Activated CD8-positive, alpha-beta T cell treated with anti-CD3 and anti-CD28 coated beads for 36 hours (primary cell): ENCODE results near the gene PM20D2. TPM values are rescaled to one million over a fixed set of nuclear protein-coding genes. Genes with fewer than 3 reads are reported as not detected.

ENCODE experiments used
- ATAC-seq: fragments of 200-7000 bp; cut with Tn5 transposase; one replicate; pipeline ENCODE4 v1.10.0; 2021; ENCODE audit warnings: mild to moderate bottlenecking, moderate library complexity
- CTCF ChIA-PET: fragments of 350-600 bp; sonication (Branson Sonifier 250); formaldehyde crosslinking; loops from one replicate; lab custom pipeline; 2021; ENCODE audit warnings: antibody characterized with exemption; lab: Charles Lee
- POLR2A ChIA-PET: fragments of 350-600 bp; sonication (Branson Sonifier 250); formaldehyde crosslinking; loops from one replicate; lab custom pipeline; 2021; ENCODE audit warnings: antibody characterized with exemption; lab: Charles Lee
- DNase-seq: peaks from one replicate; pipeline ENCODE4 v3.0.0-alpha.2; 2020
- H3K27ac Mint-ChIP-seq: one replicate; pipeline ENCODE4 v1.8.0; 2021; ENCODE audit warnings: mild to moderate bottlenecking, mixed read lengths
- H3K27me3 Mint-ChIP-seq: one replicate; pipeline ENCODE4 v1.8.0; 2021; ENCODE audit warnings: mixed read lengths
- H3K36me3 Mint-ChIP-seq: one replicate; pipeline ENCODE4 v1.8.0; 2021; ENCODE audit warnings: low read depth, mixed read lengths
- H3K4me1 Mint-ChIP-seq: one replicate; pipeline ENCODE4 v1.8.0; 2021; ENCODE audit warnings: low read depth, mixed read lengths
- H3K4me3 Mint-ChIP-seq: one replicate; pipeline ENCODE4 v1.8.0; 2021; ENCODE audit warnings: mild to moderate bottlenecking, moderate library complexity, mixed read lengths
- H3K9me3 Mint-ChIP-seq: one replicate; pipeline ENCODE4 v1.8.0; 2021; ENCODE audit warnings: mixed read lengths
- CTCF ChIP-seq: fragments of 200-600 bp; IDR thresholded peaks from one replicate; pipeline ENCODE4 v1.8.0; 2022; ENCODE audit warnings: antibody characterized with exemption, mild to moderate bottlenecking
- intact Hi-C: fragments of 100-400 bp; cut with micrococcal nuclease; formaldehyde crosslinking; loops from one replicate; pipeline ENCODE4 v1.10.0; 2022
- total RNA-seq, 2 experiments: library from RNA; stranded (reverse); gene quantifications; one replicate each; pipeline ENCODE4 v1.2.3, GENCODE V29; 2021

PM20D2 gene
- total RNA-seq, 2 experiments from 2014 or later = 25.4 to 26.0 TPM

DNA sequence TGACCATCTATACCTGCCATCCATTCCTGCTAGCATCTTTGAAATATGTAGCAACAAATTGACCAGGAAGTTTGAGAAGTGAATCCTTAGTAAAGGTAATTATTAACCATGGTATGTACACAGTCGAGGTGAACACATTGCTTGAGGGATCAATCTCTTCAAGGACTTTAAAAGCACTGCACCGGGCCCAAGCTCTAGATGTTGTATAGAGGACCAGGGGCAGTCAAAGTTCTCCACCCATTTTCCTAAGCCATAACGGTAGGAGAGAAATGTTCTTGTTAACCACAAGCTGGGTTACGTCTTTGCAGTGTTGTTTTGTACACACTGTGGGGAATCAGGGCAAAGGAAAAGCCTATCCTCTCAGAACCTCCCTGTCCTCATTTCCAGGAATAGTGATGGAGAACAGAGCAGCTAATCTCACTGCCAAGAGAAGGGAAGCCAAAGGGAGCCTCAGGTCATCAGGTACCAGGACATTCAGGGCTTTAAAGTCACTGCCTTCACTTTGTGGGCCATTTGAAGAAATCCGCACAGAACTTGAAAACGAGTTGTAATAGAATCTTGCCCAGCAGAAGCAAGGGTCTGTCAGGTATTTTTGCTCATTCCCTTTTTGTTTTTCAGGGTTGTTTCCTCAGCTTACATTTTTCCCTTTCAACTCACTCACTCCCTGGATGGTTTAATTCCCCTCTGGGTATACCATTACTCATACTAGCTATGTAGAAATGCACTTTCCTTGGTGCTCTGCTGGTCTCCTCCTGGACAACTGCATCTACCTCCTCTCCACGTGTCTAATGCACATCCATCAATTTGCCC lies 5.3 kb upstream of the PM20D2 start:
- no peak for TF ChIP-seq CTCF
- DNase-seq = no peak
- Mint-ChIP-seq H3K4me1 (peaks cover 15% of the 10 kb centered on the region), H3K27ac (no peak overlapping the region), H3K36me3 (no peaks in the 10 kb centered on the region), H3K4me3 (no peak overlapping the region), H3K27me3 (peaks cover 2% of the 10 kb centered on the region), H3K9me3 (no peaks in the 10 kb centered on the region)
- POLR2A ChIA-PET = interaction anchor here (8.0 kb wide), 1 partner anchor 58 kb away, joined by 108 read pairs; the partner anchor contains the start of gene PNRC1
- CTCF ChIA-PET = interaction anchor here (0.8 to 1.7 kb wide), 5 partner anchors 9 to 158 kb away, joined by 3 to 6 read pairs (median 3); no protein-coding TSS in a partner anchor
- intact Hi-C loops = loop anchor here (10.0 kb wide), 1 partner anchor 156 kb away; no protein-coding TSS in a partner anchor
- ATAC-seq = no peak

DNA sequence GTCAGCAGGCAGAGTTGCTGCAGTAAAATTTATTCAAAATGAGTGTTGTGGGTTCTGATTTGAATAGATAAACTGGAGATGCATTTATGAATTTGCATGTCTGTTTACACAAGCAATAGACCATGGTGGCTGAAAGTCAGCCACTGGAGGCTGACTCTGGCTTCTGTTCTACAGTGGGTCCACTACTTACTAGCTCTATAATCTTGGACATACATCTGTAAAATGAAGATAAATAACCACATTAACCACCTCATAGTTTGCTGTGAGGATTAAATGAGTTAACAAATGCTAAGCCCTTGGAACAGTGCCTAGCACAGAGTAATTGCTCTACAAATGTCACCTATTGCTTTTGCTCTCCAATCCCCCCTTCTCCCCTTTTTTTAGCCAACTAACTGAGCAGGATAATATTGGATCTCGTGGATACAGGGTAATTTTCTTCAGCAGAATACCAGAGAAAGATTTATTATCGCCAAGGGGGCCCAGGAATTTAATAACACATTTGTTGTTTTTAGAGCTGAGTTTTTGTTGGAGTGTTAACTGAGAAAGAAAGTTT lies 1.4 kb upstream of the PM20D2 start:
- ChIA-PET POLR2A (interaction anchor here (1.0 to 8.0 kb wide), 3 partner anchors 11 to 161 kb away, joined by 3 to 108 read pairs (median 4); partner anchors contain the start of gene PNRC1), CTCF (interaction anchor here (1.2 to 3.8 kb wide), 7 partner anchors 12 to 227 kb away, joined by 3 to 22 read pairs (median 4); partner anchors contain the start of gene PNRC1)
- Mint-ChIP-seq H3K4me3 (no peak overlapping the region), H3K36me3 (peaks cover 17% of the 10 kb centered on the region), H3K4me1 (peaks cover 33% of the 10 kb centered on the region), H3K27me3 (peaks cover 2% of the 10 kb centered on the region), H3K9me3 (no peaks in the 10 kb centered on the region), H3K27ac (no peak overlapping the region)
- intact Hi-C loops = loop anchor here (2.0 to 10.0 kb wide), 2 partner anchors 64 to 160 kb away; partner anchors contain the start of gene PNRC1
- DNase-seq (no peak), ATAC-seq (no peak)
- TF ChIP-seq CTCF = no peak

DNA sequence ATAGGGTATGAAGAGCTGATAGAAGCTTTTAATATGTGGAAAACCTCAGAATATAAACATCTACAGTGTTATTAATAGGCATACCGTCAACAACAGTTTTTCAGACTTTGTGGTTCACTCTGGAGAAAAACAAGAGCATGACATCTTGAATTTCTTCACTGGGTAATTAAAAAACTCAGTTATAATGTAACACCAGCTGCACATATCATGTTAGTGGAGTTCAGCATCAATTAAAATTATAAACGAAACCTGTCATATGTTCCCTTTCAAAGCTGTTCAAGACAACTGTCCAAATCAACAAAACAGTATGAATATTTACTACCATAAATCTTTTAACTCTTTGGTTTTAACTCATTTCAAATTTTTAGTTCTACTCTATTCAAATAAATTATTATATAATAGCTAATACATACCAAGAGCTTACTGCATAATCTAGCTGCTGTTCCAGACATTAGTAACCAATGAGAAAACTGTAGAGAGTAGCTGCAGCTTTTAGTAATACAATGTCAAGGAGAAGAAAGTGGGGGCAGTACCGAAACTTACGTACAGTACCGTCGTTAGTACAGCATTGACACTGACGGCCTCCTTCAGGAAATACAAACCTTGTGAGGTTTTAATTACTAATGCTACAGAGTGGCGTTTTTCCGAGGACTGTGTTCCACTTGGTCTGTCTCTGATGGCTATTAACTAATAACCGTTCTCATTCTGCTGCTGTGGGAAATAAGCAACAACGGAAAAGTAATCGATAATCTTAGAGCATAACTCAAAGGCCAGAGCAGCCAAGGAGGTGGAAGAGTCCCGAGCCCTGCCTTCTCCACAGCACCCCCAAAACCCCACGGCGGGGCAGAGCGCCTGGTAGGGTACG lies 532 bp upstream of the PM20D2 start:
- H3K27ac Mint-ChIP-seq = peak overlapping the region; percentile 98
- H3K4me3 Mint-ChIP-seq = peak overlapping the region; percentile 88
- TF ChIP-seq CTCF = no peak
- peak; percentile 73 for DNase-seq
- H3K27me3 Mint-ChIP-seq = peaks cover 2% of the 10 kb centered on the region
- ChIA-PET POLR2A (interaction anchor here (0.9 to 8.0 kb wide), 10 partner anchors 9 to 206 kb away, joined by 3 to 108 read pairs (median 4); partner anchors contain the start of gene PNRC1), CTCF (interaction anchor here (0.7 to 3.8 kb wide), 13 partner anchors 8 to 270 kb away, joined by 3 to 22 read pairs (median 4); partner anchors contain the start of genes PNRC1 and RNGTT)
- H3K36me3 Mint-ChIP-seq = peaks cover 26% of the 10 kb centered on the region
- peak; percentile 81 for ATAC-seq
- peaks cover 33% of the 10 kb centered on the region for H3K4me1 Mint-ChIP-seq
- no peaks in the 10 kb centered on the region for H3K9me3 Mint-ChIP-seq
- intact Hi-C loops = loop anchor here (2.0 to 10.0 kb wide), 2 partner anchors 65 to 161 kb away; partner anchors contain the start of gene PNRC1

DNA sequence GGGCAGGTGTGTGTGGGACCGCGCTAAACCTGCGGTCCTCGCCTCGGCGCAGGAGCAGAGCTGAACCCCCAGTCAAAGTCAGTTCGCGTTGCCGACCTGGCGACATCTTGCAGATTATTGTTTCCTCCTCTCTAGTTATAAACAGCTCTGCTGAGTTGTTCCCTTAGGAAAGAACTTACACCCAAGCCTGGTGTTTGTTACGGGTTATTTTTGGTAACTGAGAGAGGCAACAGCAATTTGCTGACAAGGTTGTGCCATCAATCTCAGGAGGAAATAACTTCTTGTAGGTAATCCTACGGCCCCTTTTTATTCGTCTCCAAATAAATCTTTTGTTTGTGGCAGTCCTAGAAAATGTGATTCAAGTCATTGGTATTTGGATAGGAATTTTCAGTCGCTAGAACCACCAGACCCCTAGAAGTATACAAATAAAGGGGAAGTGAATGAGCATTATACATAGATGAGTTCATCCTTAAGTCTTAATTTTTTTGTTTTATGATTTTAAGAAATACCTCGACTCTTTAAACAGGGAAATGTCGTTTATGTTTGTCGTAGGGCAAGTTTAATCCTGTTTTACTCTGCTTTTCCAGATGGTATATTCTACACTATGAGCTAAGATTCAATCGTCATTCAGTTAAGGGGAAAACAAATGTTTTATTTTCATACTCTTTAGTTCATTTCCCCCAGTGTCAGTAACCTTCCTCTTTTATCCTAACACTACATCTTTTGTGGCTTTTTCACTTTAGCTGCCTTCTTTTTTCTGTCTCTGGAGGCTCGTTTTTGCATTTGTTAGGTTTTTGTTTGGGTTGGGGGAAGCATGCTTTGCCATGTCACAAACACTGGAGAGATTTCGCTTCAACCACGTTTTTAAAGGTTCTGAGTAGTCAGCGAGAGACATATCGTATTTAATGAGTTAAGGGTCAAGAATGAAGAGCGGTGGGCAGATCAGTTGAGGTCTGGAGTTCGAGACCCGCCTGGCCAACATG lies 1.2 kb downstream of the PM20D2 start:
- H3K4me1 Mint-ChIP-seq = peaks cover 33% of the 10 kb centered on the region
- POLR2A ChIA-PET = interaction anchor here (0.6 to 8.0 kb wide), 10 partner anchors 8 to 1430 kb away, joined by 3 to 108 read pairs (median 4); partner anchors contain the start of gene PNRC1
- H3K27me3 Mint-ChIP-seq = peaks cover 2% of the 10 kb centered on the region
- no peak for ATAC-seq
- peak overlapping the region; percentile 67 for H3K27ac Mint-ChIP-seq
- intact Hi-C loops = loop anchor here (10.0 kb wide), 1 partner anchor 162 kb away; no protein-coding TSS in a partner anchor
- H3K9me3 Mint-ChIP-seq = no peaks in the 10 kb centered on the region
- TF ChIP-seq CTCF = no peak
- CTCF ChIA-PET = interaction anchor here (1.2 to 3.8 kb wide), 5 partner anchors 10 to 164 kb away, joined by 3 to 22 read pairs (median 6); partner anchors contain the start of gene PNRC1
- H3K4me3 Mint-ChIP-seq = peak overlapping the region; percentile 82
- DNase-seq = peak; percentile 38
- H3K36me3 Mint-ChIP-seq = peaks cover 30% of the 10 kb centered on the region
